ENCODE measurements around the gene CYFIP1. TPM values are rescaled to one million over a fixed set of nuclear protein-coding genes. Genes with fewer than 3 reads are reported as not detected.

Gene CYFIP1
- total and polyA plus RNA-seq, 4 donors: 27.0 to 136 (median 86.7) TPM

DNA sequence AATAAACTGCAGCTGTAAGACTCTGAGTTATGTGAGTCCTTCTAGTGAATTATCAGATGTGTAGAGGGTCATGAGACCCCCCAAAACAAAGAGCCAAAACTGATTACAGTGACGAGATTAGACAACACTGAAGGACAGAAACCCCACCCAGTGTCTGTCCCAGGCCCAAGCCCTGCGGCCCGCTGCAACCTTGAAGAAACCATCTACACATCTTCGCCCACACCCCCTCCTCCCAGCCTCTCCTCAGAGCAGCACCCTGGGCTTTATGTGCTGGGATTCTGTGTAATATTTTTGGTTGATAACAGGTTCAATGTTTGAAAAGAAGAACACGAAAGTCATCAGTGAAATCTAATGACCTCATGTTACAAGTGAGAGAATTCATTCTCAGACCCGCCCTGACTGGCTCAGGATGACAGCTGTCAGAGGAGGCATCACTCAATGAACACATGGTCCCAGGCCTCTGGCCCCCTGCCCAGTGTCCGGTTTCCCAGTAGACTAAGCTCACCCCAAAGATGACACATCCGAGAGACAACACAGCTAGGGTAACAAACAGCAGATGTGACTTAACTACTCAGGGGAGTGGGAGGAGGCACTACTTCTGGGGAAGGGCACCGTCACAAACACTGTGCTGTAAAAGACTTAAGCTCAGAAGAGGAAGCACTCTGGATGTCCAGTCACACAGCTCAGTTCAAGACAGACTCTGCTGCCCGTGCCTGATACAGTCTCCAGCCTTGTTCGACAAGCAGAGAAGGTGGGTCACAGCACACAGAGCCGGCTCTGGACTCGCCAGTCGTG, 92.8 kb downstream of the CYFIP1 start:
- TF ChIP-seq, protein P1, sequence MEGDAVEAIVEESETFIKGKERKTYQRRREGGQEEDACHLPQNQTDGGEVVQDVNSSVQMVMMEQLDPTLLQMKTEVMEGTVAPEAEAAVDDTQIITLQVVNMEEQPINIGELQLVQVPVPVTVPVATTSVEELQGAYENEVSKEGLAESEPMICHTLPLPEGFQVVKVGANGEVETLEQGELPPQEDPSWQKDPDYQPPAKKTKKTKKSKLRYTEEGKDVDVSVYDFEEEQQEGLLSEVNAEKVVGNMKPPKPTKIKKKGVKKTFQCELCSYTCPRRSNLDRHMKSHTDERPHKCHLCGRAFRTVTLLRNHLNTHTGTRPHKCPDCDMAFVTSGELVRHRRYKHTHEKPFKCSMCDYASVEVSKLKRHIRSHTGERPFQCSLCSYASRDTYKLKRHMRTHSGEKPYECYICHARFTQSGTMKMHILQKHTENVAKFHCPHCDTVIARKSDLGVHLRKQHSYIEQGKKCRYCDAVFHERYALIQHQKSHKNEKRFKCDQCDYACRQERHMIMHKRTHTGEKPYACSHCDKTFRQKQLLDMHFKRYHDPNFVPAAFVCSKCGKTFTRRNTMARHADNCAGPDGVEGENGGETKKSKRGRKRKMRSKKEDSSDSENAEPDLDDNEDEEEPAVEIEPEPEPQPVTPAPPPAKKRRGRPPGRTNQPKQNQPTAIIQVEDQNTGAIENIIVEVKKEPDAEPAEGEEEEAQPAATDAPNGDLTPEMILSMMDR (IDR thresholded peaks at IDR 0.05; ENCODE audit: control extremely low read depth, extremely low read depth): no peak
- 83 to 85% methylated on average over 14 of the region's 14 CpGs for WGBS, 2 donors
- no peak for ATAC-seq (ENCODE audit: insufficient read depth, low FRiP score)
- no peak overlapping the region for H3K9ac ChIP-seq (ENCODE audit: insufficient read depth in 1 of 2, low read length in 2 of 2)
- peaks cover 14 to 28% (median 24%) of the 10 kb centered on the region in 4 donors for H3K36me3 ChIP-seq (ENCODE audit: control insufficient read depth in 4 of 4, insufficient read depth in 4 of 4, low read length in 4 of 4)
- H3K9me3 ChIP-seq (ENCODE audit: control insufficient read depth in 4 of 4, insufficient read depth in 3 of 4, low read length in 3 of 4): no peaks in the 10 kb centered on the region
- no peak overlapping the region for H3K27ac ChIP-seq (ENCODE audit: low read depth in 1 of 2, low read length in 1 of 2)
- H3K27me3 ChIP-seq (ENCODE audit: control insufficient read depth in 3 of 3, insufficient read depth in 3 of 3, low read length in 2 of 3): no peaks in the 10 kb centered on the region
- no peak overlapping the region for H3K4me3 ChIP-seq
- H3K4me1 ChIP-seq (ENCODE audit: control insufficient read depth in 5 of 5, insufficient read depth in 5 of 5, low read length in 5 of 5): no peaks in the 10 kb centered on the region
- DNase-seq: no peak

DNA sequence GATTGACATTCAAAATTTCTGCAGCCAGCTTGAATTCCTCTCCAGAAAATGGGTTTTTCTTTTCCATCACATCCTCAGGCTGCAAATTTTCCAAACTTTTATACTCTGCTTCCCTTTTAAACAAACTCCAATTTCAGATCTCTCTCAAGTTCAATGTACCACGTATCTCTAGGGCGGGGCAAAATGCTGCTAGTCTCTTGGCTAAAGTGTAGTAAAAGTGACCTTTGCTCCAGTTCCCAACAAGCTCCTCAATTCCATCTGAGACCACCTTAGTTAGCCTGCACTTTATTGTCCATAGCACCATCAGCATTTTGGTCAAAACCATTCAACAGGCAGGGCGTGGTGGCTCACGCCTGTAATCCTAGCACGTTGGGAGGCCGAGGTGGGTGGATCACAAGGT, 95.0 kb downstream of the CYFIP1 start:
- DNase-seq (no peak), ATAC-seq (ENCODE audit: insufficient read depth, low FRiP score) (no peak)
- Histone ChIP-seq H3K27ac (ENCODE audit: low read depth in 1 of 2, low read length in 1 of 2) (no peak overlapping the region), H3K4me3 (no peak overlapping the region), H3K4me1 (ENCODE audit: control insufficient read depth in 5 of 5, insufficient read depth in 5 of 5, low read length in 5 of 5) (no peaks in the 10 kb centered on the region), H3K27me3 (ENCODE audit: control insufficient read depth in 3 of 3, insufficient read depth in 3 of 3, low read length in 2 of 3) (no peaks in the 10 kb centered on the region), H3K9ac (ENCODE audit: insufficient read depth in 1 of 2, low read length in 2 of 2) (no peak overlapping the region), H3K9me3 (ENCODE audit: control insufficient read depth in 4 of 4, insufficient read depth in 3 of 4, low read length in 3 of 4) (no peaks in the 10 kb centered on the region), H3K36me3 (ENCODE audit: control insufficient read depth in 4 of 4, insufficient read depth in 4 of 4, low read length in 4 of 4) (peaks cover 13 to 30% (median 25%) of the 10 kb centered on the region in 4 donors)
- 96% methylated on average over 6 of the region's 6 CpGs for WGBS, 2 donors
- TF ChIP-seq, protein P1 (IDR thresholded peaks at IDR 0.05; ENCODE audit: control extremely low read depth, extremely low read depth): no peak

DNA sequence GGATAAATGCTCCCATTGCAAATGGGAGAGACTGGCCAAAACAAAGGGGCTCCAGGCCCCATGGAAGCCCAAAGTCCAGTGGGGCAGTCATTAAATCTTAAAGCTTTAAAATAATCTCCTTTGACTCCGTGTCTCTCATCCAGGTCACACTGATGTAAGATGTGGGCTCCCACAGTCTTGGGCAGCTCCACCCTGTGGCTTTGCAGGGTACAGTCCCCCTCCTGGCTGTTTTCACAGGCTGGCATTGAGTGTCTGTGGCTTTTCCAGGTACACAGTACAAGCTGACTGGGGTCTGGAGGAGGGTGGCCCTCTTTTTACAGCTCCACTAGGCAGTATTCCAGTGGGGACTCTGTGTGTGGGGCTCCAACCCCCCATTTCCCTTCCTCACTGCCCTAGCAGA, 95.8 kb downstream of the CYFIP1 start:
- no peak overlapping the region for H3K9ac ChIP-seq (ENCODE audit: insufficient read depth in 1 of 2, low read length in 2 of 2)
- H3K9me3 ChIP-seq (ENCODE audit: control insufficient read depth in 4 of 4, insufficient read depth in 3 of 4, low read length in 3 of 4): no peaks in the 10 kb centered on the region
- no peaks in the 10 kb centered on the region for H3K27me3 ChIP-seq (ENCODE audit: control insufficient read depth in 3 of 3, insufficient read depth in 3 of 3, low read length in 2 of 3)
- DNase-seq (no peak), ATAC-seq (ENCODE audit: insufficient read depth, low FRiP score) (no peak)
- TF ChIP-seq, protein P1 (IDR thresholded peaks at IDR 0.05; ENCODE audit: control extremely low read depth, extremely low read depth): no peak
- no peak overlapping the region for H3K4me3 ChIP-seq
- no peaks in the 10 kb centered on the region for H3K4me1 ChIP-seq (ENCODE audit: control insufficient read depth in 5 of 5, insufficient read depth in 5 of 5, low read length in 5 of 5)
- peaks cover 14 to 35% (median 26%) of the 10 kb centered on the region in 4 donors for H3K36me3 ChIP-seq (ENCODE audit: control insufficient read depth in 4 of 4, insufficient read depth in 4 of 4, low read length in 4 of 4)
- 71 to 80% methylated on average over 1 of the region's 1 CpG for WGBS, 2 donors
- no peak overlapping the region for H3K27ac ChIP-seq (ENCODE audit: low read depth in 1 of 2, low read length in 1 of 2)
